ENCODE data around the gene CREBRF.

- no peak for TF ChIP-seq POLR2A (IDR thresholded peaks at IDR 0.05)
- no peak for TF ChIP-seq CTCF (IDR thresholded peaks at IDR 0.05)
These were observed 83.5 kb downstream of the CREBRF start for GRCh38 chr5:173139631-173140030.

Measured in adrenal gland (tissue), 5 donors.